Measurements from ENCODE around the gene DCAF6.

Gene DCAF6

DNA sequence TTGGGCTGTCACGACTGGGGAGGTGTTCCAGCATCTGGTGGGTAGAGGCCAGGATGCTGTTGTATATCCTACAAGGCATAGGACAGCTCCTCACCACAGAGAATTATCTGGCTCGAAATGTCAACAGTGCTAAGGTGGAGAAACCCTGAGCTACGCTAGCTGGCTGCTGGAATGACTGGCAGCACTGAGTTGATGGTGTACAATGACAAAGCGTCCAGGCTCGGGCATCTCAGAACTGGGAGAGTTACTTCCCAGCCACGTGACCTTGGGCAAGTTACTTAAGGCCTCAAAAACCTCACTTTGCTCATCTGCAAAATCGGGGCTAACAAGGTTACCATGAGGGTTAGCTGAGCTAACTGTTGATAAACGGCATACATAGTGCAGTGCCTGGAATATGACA, 164.9 kb downstream of the DCAF6 start:
- ATAC-seq (no peak), DNase-seq (no peak)

DNA sequence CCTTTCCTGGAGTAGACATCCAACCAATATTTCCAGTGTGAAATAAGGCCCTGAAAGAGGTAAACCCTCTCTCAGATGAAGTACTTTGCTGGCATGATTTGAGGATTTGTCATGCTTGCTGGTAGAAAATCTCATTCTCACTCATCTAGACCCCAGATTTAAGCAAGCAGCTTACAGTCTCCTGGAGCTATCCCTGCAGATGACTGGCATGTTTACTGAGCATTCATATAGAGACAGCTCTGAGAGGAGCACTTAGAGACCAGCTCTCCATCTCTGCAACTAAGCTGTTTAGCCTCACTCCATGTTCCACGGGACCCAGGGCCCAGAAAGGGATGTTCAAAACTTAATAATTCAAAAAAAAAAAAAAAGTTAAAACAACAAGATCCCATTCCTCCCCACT, 166.0 kb downstream of the DCAF6 start:
- ATAC-seq: no peak
- no peak for DNase-seq

DNA sequence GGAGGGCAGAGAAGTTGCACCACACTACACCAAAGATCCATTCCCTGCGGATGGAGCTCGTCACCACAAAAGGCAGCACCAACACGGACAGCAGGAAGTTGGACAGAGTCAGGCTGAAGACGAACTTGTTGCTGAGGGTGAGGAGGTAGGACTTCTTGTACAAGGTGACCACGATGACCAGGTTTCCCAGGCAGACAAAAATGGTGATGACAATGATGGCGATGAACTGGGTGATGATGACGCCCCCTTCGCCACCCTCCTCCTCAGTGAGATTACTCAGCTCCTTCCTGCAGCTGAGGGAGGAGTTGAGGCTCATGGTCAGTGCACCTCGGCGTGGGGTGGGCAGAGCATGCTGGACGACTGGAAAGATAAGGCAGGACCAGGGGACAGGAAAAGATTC, 168.1 kb downstream of the DCAF6 start:
- DNase-seq: no peak
- ATAC-seq: no peak

DNA sequence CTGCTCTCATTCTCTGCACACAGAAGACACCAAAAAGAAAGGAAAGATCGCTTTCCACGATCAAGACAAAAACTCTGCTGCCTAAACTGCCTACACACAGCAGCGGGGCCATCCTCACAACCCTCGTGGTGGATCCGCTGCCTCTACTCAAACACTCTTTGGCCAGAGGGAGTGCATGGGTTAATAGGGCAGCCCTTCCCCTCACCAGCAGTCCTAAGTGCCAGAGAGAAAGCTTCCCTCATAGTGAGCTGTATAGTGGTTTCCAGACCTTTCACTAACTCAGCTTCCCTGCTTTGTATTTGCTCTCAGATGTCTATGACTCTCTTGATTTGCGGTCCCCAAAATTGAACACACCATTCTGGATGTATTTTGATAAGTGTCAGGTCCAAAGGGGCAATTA, 169.4 kb downstream of the DCAF6 start:
- ATAC-seq: no peak
- DNase-seq: no peak

DNA sequence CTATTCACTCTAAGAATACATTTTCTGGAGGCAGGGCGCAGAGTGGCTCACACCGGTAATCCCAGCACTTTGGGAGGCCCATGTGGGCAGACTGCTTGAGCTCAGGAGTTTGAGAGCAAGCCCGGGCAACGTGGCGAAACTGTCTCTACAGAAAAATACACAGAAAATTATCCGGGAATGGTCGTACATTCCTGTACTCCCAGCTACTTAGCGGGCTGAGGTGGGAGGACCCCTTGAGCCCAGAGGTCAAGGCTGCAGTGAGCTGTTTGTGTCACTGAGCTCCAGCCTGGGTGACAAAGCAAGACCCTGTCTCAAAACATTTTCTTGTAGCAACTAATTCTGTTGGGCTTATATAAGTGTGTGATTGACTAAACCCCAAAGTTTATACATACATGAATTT, 169.8 kb downstream of the DCAF6 start:
- ATAC-seq (no peak), DNase-seq (no peak)

GRCh38 chr1:168110896-168111545, 174.5 kb downstream of the DCAF6 start:
- no peak for DNase-seq
- ATAC-seq: no peak

GRCh38 chr1:168112673-168113305, 176.3 kb downstream of the DCAF6 start:
- DNase-seq: peak; percentile 74
- ATAC-seq: peak; percentile 96

- DNase-seq (no peak), ATAC-seq (no peak)
These were observed 178.4 kb downstream of the DCAF6 start for GRCh38 chr1:168114845-168115244.

GRCh38 chr1:168116327-168116799, 179.9 kb downstream of the DCAF6 start:
- no peak for ATAC-seq

DNA sequence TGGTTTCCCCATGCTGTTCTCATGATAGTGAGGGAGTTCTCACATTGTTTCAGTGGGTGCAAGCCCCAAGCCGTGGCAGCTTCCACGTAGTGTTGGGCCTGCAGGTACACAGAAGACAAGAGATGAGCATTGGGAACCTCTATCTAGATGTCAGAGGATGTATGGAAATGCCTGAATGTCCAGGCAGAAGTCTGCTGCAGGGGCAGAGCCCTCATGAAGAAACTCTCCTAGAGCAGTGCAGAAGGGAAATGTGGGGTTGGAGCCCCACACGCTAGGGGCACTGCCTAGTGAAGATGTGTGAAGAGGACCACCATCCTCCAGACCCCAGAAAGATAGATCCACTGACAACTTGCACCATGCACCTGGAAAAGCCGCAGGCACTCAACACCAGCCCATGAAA, 183.3 kb downstream of the DCAF6 start:
- DNase-seq (no peak), ATAC-seq (no peak)

More at GRCh38 chr1:168116327-168116799, 179.9 kb downstream of the DCAF6 start:
- no peak for DNase-seq

DNA sequence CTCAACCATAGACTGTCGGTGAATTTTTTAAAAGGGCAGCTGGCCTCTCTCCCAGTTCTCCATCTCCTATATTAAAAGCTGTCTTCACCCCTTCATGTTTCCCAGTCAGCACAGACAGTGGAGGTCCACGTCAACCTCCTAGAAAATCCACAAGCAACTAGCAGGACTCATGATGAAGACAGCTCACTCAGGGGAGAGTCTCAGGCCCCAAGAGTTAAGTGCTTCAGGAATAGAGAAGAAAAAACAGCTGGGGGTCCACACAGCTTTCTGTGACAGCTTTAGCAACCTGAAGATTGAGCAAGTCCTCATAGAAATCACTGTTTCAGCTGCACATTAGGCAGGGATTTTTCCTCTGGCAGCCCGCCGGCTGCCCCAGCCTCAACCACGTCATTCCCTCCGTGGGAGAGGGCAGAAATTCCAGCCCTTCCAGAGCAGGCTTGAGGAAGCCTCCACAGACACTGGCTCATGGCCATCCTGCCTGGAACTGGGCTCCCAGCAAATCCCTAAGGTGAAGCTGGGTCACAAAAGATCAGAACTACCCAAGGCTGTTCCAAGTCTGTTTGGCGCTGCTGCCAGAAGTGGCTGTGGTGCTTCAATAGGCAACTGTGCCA, 185.0 kb downstream of the DCAF6 start:
- DNase-seq (no peak), ATAC-seq (no peak)

GRCh38 chr1:168125051-168125450, 188.6 kb downstream of the DCAF6 start:
- DNase-seq: no peak
- ATAC-seq: no peak
